H1 (cell line): ENCODE data around the gene CASP1. TPM values are rescaled to one million over a fixed set of nuclear protein-coding genes. Genes with fewer than 3 reads are reported as not detected.

ENCODE experiments used
- CTCF ChIA-PET: fragments of 300-600 bp; sonication (Branson Sonifier 250); formaldehyde crosslinking; loops from one replicate; lab custom pipeline; 2021; ENCODE audit not compliant: partially characterized antibody; lab: Charles Lee
- POLR2A ChIA-PET: fragments of 300-600 bp; sonication (Branson Sonifier 250); formaldehyde crosslinking; loops from one replicate; lab custom pipeline; 2021; ENCODE audit warnings: inconsistent platforms; ENCODE audit not compliant: partially characterized antibody; lab: Charles Lee
- DNase-seq, 2 experiments: peaks; one replicate each; pipeline versions ENCODE4 v3.0.0 to v3.0.0-alpha.2; 2010 to 2022; ENCODE audit warnings: low spot score in 2 of 2, low read depth in 1 of 2, mixed read lengths in 1 of 2
- FAIRE-seq: peaks from 2 replicates; lab custom pipeline; 2011; peaks lifted over from hg19 to GRCh38; lab: Jason Lieb, UNC
- H2AFZ ChIP-seq: 2 replicates; pipeline ENCODE4 v1.8.1; 2012; ENCODE audit warnings: low read length, inconsistent platforms
- H2AK5ac ChIP-seq: 2 replicates; pipeline ENCODE4 v1.6.1; 2013; ENCODE audit warnings: low read depth, low read length
- H2BK120ac ChIP-seq: replicated peaks from 2 replicates; pipeline ENCODE3; 2013; ENCODE audit warnings: low read depth, low read length, inconsistent platforms
- H2BK12ac ChIP-seq: 2 replicates; pipeline ENCODE4 v1.6.1; 2013; ENCODE audit warnings: low read depth, low read length
- H2BK15ac ChIP-seq: 2 replicates; pipeline ENCODE4 v1.6.1; 2013; ENCODE audit warnings: low read length
- H2BK20ac ChIP-seq: 2 replicates; pipeline ENCODE4 v1.6.1; 2013; ENCODE audit warnings: low read length
- H2BK5ac ChIP-seq: 2 replicates; pipeline ENCODE4 v1.6.1; 2013; ENCODE audit warnings: low read depth, low read length
- H3K14ac ChIP-seq: 2 replicates; pipeline ENCODE4 v1.6.1; 2013; ENCODE audit warnings: inconsistent platforms; ENCODE audit not compliant: insufficient read length
- H3K18ac ChIP-seq: 2 replicates; pipeline ENCODE4 v1.6.1; 2013; ENCODE audit warnings: low read length; ENCODE audit errors: extremely low read depth
- H3K23ac ChIP-seq: 2 replicates; pipeline ENCODE4 v1.6.1; 2013; ENCODE audit warnings: inconsistent platforms; ENCODE audit not compliant: insufficient read length
- H3K23me2 ChIP-seq: 2 replicates; pipeline ENCODE4 v1.6.1; 2013; ENCODE audit warnings: low read depth, low read length
- H3K27ac ChIP-seq: 2 replicates; pipeline ENCODE4 v1.6.1; 2011; ENCODE audit warnings: low read depth, low read length, inconsistent platforms
- H3K27me3 ChIP-seq, 4 experiments: replicated peaks in 1 of 4; 1 replicate in 1 of 4; 2 replicates in 3 of 4; pipeline versions ENCODE4 v1.6.1 to v1.8.1; 2011 to 2013; ENCODE audit warnings: low read length in 3 of 4, mild to moderate bottlenecking in 3 of 4, inconsistent platforms in 2 of 4, mixed read lengths in 2 of 4, moderate library complexity in 1 of 4; ENCODE audit not compliant: control insufficient read depth in 3 of 4, insufficient read depth in 3 of 4; ENCODE audit errors: extremely low read depth in 1 of 4
- H3K36me3 ChIP-seq, 4 experiments: 2 replicates each; pipeline versions ENCODE4 v1.6.1 to v1.8.1; 2011 to 2013; ENCODE audit warnings: mild to moderate bottlenecking in 4 of 4, low read length in 3 of 4, moderate library complexity in 2 of 4, control low read depth in 1 of 4, inconsistent platforms in 1 of 4; ENCODE audit not compliant: insufficient read depth in 4 of 4, control insufficient read depth in 2 of 4
- H3K4ac ChIP-seq: replicated peaks from 2 replicates; pipeline ENCODE3; 2013; ENCODE audit warnings: low read length, low read depth, mixed read lengths, inconsistent platforms; ENCODE audit not compliant: insufficient read length
- H3K4me1 ChIP-seq, 4 experiments: replicated peaks in 1 of 4; 1 replicate in 1 of 4; 2 replicates in 3 of 4; pipeline versions ENCODE4 v1.6.1 to v1.8.1; 2011 to 2013; ENCODE audit warnings: low read length in 3 of 4, inconsistent platforms in 2 of 4, mixed read lengths in 1 of 4; ENCODE audit not compliant: insufficient read depth in 4 of 4, control insufficient read depth in 3 of 4
- H3K4me2 ChIP-seq, 2 experiments: 2 replicates each; pipeline versions ENCODE4 v1.6.1 to v1.8.1; 2011 to 2013; ENCODE audit warnings: low read depth in 2 of 2, low read length in 2 of 2, control low read depth in 1 of 2, inconsistent platforms in 1 of 2, mild to moderate bottlenecking in 1 of 2; ENCODE audit not compliant: insufficient read depth in 1 of 2
- H3K4me3 ChIP-seq, 4 experiments: fragments of 200-600, 300-600 bp in 1 of 4; sonication (generic), shearing (Covaris generic), sonication (Bioruptor Twin) in 1 of 4; 2 replicates each; pipeline versions ENCODE4 v1.5.1 to v1.8.1; 2011 to 2016; ENCODE audit warnings: low read length in 4 of 4, low read depth in 3 of 4, control low read depth in 2 of 4, inconsistent platforms in 2 of 4, mild to moderate bottlenecking in 2 of 4, mixed read lengths in 1 of 4, moderate library complexity in 1 of 4; ENCODE audit not compliant: insufficient read depth in 2 of 4; ENCODE audit errors: extremely low read depth in 1 of 4
- H3K56ac ChIP-seq: replicated peaks from 2 replicates; pipeline ENCODE3; 2013; ENCODE audit warnings: low read depth, mild to moderate bottlenecking, mixed read lengths, low read length, inconsistent platforms; ENCODE audit not compliant: insufficient read length
- H3K79me1 ChIP-seq: 2 replicates; pipeline ENCODE4 v1.6.1; 2013; ENCODE audit warnings: low read depth, low read length, control low read depth
- H3K79me2 ChIP-seq, 2 experiments: 2 replicates each; pipeline versions ENCODE4 v1.6.1 to v1.8.1; 2012 to 2013; ENCODE audit warnings: low read length in 2 of 2, mild to moderate bottlenecking in 2 of 2, inconsistent platforms in 1 of 2; ENCODE audit not compliant: insufficient read depth in 2 of 2, control insufficient read depth in 1 of 2
- H3K9ac ChIP-seq, 4 experiments: replicated peaks in 1 of 4; 1 replicate in 1 of 4; 2 replicates in 3 of 4; pipeline versions ENCODE4 v1.6.1 to v1.8.1; 2011 to 2013; ENCODE audit warnings: low read depth in 3 of 4, low read length in 3 of 4, control low read depth in 2 of 4, mild to moderate bottlenecking in 2 of 4, moderate library complexity in 2 of 4, inconsistent platforms in 1 of 4; ENCODE audit errors: extremely low read depth in 1 of 4
- H3K9me3 ChIP-seq, 2 experiments: 2 replicates each; pipeline versions ENCODE4 v1.6.1 to v1.8.1; 2012 to 2013; ENCODE audit warnings: mild to moderate bottlenecking in 2 of 2, moderate library complexity in 2 of 2, control low read depth in 1 of 2, inconsistent platforms in 1 of 2, low read depth in 1 of 2, low read length in 1 of 2, mixed read lengths in 1 of 2; ENCODE audit not compliant: insufficient read depth in 2 of 2
- H4K20me1 ChIP-seq, 2 experiments: replicated peaks in 1 of 2; 2 replicates each; pipeline versions ENCODE3 to v1.8.1; 2011 to 2013; ENCODE audit warnings: inconsistent platforms in 2 of 2, low read length in 2 of 2, mild to moderate bottlenecking in 1 of 2; ENCODE audit not compliant: insufficient read depth in 2 of 2, control insufficient read depth in 1 of 2
- H4K5ac ChIP-seq: 2 replicates; pipeline ENCODE4 v1.6.1; 2013; ENCODE audit warnings: low read length, low read depth, mixed read lengths, inconsistent platforms; ENCODE audit not compliant: insufficient read length
- H4K8ac ChIP-seq: 2 replicates; pipeline ENCODE4 v1.8.0; 2013; ENCODE audit warnings: mild to moderate bottlenecking, moderate library complexity, low read length, inconsistent platforms; ENCODE audit not compliant: insufficient read depth; ENCODE audit errors: extremely low read depth
- H4K91ac ChIP-seq: replicated peaks from 2 replicates; pipeline ENCODE3; 2013; ENCODE audit warnings: low read length, mixed read lengths, inconsistent platforms; ENCODE audit not compliant: insufficient read length
- CEBPB ChIP-seq: IDR thresholded peaks from 2 replicates; pipeline ENCODE4 v1.6.1; 2012; ENCODE audit warnings: low read depth, low read length
- TEAD4 ChIP-seq: IDR thresholded peaks from 2 replicates; pipeline ENCODE4 v1.6.1; 2012; ENCODE audit warnings: low read depth, low read length, inconsistent platforms, mixed read lengths
- WGBS, 2 experiments: shearing (Covaris generic) in 1 of 2; methylation state at CpG; one replicate each; pipeline versions ENCODE4 v1.1.6 to v1.1.7; 2013 to 2015; ENCODE audit warnings: low lambda C conversion rate in 2 of 2, mixed read lengths in 2 of 2, inconsistent platforms in 1 of 2, low coverage in 1 of 2, missing lambda C conversion rate in 1 of 2; ENCODE audit not compliant: insufficient replicate concordance in 2 of 2, insufficient coverage in 1 of 2, insufficient read length in 1 of 2; ENCODE audit errors: extremely low coverage in 1 of 2, missing lambda C conversion rate in 1 of 2; 5-methylcytosine and 5-hydroxymethylcytosine counted together
- polyA plus RNA-seq, 7 experiments: library from polyadenylated mRNA; depleted of rRNA in 3 of 7; stranded (reverse) in 5 of 7; unstranded in 2 of 7; fragments of >200 nt in 5 of 7; fragments of 200-250 nt in 2 of 7; gene quantifications; 1 replicate in 5 of 7; 2 replicates in 1 of 7; 4 replicates in 1 of 7; pipeline versions ENCODE4 v1.2.1 to v1.2.3, GENCODE V29; 2011 to 2013; ENCODE audit warnings: missing spikeins in 2 of 7, mixed read lengths in 2 of 7
- total RNA-seq: library from RNA; stranded (reverse); fragmentation: NEBNext Ultra II Directional; extraction: Animal tissue kit (Norgen Biotek cat#: 25700); gene quantifications from 2 replicates; pipeline ENCODE4 v1.2.1, GENCODE V29; 2021
- TF ChIP-seq, protein P1 (sequence below): IDR thresholded peaks from 2 replicates; pipeline ENCODE4 v1.6.1; 2011; ENCODE audit warnings: low read depth, mild to moderate bottlenecking, low read length; ENCODE audit not compliant: insufficient read depth
- TF ChIP-seq, protein P2 (sequence below): IDR thresholded peaks from 2 replicates; pipeline ENCODE4 v1.6.1; 2012; ENCODE audit warnings: inconsistent platforms

CASP1 gene
- total and polyA plus RNA-seq, 2 of the 8 experiments (the other 6 are each of a cell fraction or from before 2014, with no cell fraction given), result not detected

DNA sequence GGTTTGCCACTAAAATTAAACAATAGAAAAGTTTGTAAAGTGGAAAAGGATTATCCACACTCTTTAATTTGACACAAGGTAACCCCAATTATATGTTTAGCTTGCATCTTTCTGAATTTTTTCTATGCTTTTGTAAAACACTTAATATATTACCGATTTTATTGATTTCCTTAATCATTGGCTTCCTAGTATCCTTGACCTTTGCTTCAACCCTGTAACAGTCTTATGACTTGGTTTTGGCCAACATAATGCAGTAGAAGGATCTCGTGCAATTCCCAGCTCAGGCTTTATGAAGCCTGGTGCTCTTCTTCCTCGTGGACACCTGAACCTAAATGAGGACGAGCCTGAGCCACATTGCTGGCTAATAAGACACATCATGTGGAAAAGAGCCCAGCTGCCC is 43.0 kb downstream of the CASP1 start:
- H3K36me3 ChIP-seq, result no peaks in the 10 kb centered on the region
- H3K9ac ChIP-seq, result no peak overlapping the region
- no peaks in the 10 kb centered on the region for H3K4me1 ChIP-seq
- H3K23me2 ChIP-seq, result 0 out of 2 replicates have a peak, but pooled peaks cover 2% of the 10 kb centered on the region
- H3K56ac ChIP-seq, result no peak overlapping the region
- H2BK20ac ChIP-seq, result no peak overlapping the region
- H2BK15ac ChIP-seq, result no peak overlapping the region
- no peaks in the 10 kb centered on the region for H3K9me3 ChIP-seq
- FAIRE-seq, result no peak
- no peak for DNase-seq
- H2AFZ ChIP-seq, result no peak overlapping the region
- H4K5ac ChIP-seq, result no peak overlapping the region
- H3K14ac ChIP-seq, result no peak overlapping the region
- no peak overlapping the region for H4K91ac ChIP-seq
- no peaks in the 10 kb centered on the region for H3K79me1 ChIP-seq
- H3K27me3 ChIP-seq, result no peaks in the 10 kb centered on the region
- no peak overlapping the region for H3K18ac ChIP-seq
- no peak overlapping the region for H4K8ac ChIP-seq
- H2BK120ac ChIP-seq, result no peak overlapping the region
- ChIA-PET CTCF (interaction anchor here (1.5 kb wide), 1 partner anchor 9 kb away, joined by 3 read pairs; no protein-coding TSS in a partner anchor), POLR2A (no interaction called here)
- H2BK5ac ChIP-seq, result no peak overlapping the region
- H4K20me1 ChIP-seq, result no peaks in the 10 kb centered on the region
- no peak overlapping the region for H3K4me3 ChIP-seq
- no peak overlapping the region for H3K23ac ChIP-seq
- no peak overlapping the region for H2AK5ac ChIP-seq
- no peaks in the 10 kb centered on the region for H3K79me2 ChIP-seq
- WGBS, 2 experiments, result 91% methylated on average over 4 of the region's 4 CpGs; no CpG with 5 or more reads in 1 of the 2 experiments
- H3K4ac ChIP-seq, result no peak overlapping the region
- H3K4me2 ChIP-seq, result no peak overlapping the region
- no peak overlapping the region for H2BK12ac ChIP-seq
- H3K27ac ChIP-seq, result no peak overlapping the region
- TF ChIP-seq CEBPB, result no peak
- TF ChIP-seq, protein P1, sequence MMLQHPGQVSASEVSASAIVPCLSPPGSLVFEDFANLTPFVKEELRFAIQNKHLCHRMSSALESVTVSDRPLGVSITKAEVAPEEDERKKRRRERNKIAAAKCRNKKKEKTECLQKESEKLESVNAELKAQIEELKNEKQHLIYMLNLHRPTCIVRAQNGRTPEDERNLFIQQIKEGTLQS, result no peak
- TF ChIP-seq, protein P2, sequence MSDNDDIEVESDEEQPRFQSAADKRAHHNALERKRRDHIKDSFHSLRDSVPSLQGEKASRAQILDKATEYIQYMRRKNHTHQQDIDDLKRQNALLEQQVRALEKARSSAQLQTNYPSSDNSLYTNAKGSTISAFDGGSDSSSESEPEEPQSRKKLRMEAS, result no peak
- no peak for TF ChIP-seq TEAD4
